OCI-M1 (cell line): ENCODE results near the gene DDX1.
"Not testable (repeated sequence)": the region's sequence is repeated elsewhere in the genome, so short reads cannot be mapped to it uniquely, and the experiment has no call there.

Source experiments
- DNase-seq: peaks from one replicate; lab custom pipeline; 2025; lab: John Stamatoyannopoulos, UW

Gene DDX1

GRCh38 chr2:15677141-15677843, 85.6 kb downstream of the DDX1 start:
- no peak for DNase-seq

GRCh38 chr2:15678346-15678745, 86.7 kb downstream of the DDX1 start:
- no peak for DNase-seq

GRCh38 chr2:15678909-15679308, 87.2 kb downstream of the DDX1 start:
- no peak for DNase-seq

- no peak for DNase-seq
Observed at GRCh38 chr2:15679386-15679924, 87.8 kb downstream of the DDX1 start.

GRCh38 chr2:15680132-15680531, 88.5 kb downstream of the DDX1 start:
- DNase-seq: not testable (repeated sequence)
